DOHH2 (cell line): ENCODE results near the gene GALNTL6.
"Not testable (repeated sequence)": the region's sequence is repeated elsewhere in the genome, so short reads cannot be mapped to it uniquely, and the experiment has no call there.

ENCODE experiments used
- H3F3A ChIP-seq: fragments of 200-600 bp; sonication (generic), shearing (Covaris generic); 2 replicates; pipeline ENCODE4 v1.6.0; 2016; ENCODE audit warnings: antibody characterized with exemption, mild to moderate bottlenecking; ENCODE audit not compliant: control insufficient read depth, insufficient read depth
- H3K27ac ChIP-seq: fragments of 200-600 bp; sonication (generic); 2 replicates; pipeline ENCODE4 v1.5.1; 2014; ENCODE audit warnings: low read depth, mild to moderate bottlenecking, low read length, moderate library complexity
- H3K27me3 ChIP-seq: fragments of 200-600 bp; sonication (generic); 2 replicates; pipeline ENCODE4 v1.6.1; 2014; ENCODE audit warnings: mild to moderate bottlenecking, low read length, mixed read lengths; ENCODE audit not compliant: control insufficient read depth
- H3K36me3 ChIP-seq: fragments of 200-600 bp; sonication (generic); 2 replicates; pipeline ENCODE4 v1.6.1; 2014; ENCODE audit warnings: mild to moderate bottlenecking, low read length, moderate library complexity, mixed read lengths; ENCODE audit not compliant: control insufficient read depth
- H3K4me1 ChIP-seq: fragments of 200-600 bp; sonication (generic); 2 replicates; pipeline ENCODE4 v1.6.1; 2014; ENCODE audit warnings: mild to moderate bottlenecking, low read length, mixed read lengths; ENCODE audit not compliant: control insufficient read depth
- H3K4me2 ChIP-seq: fragments of 200-600 bp; sonication (generic); 2 replicates; pipeline ENCODE4 v1.6.0; 2014; ENCODE audit warnings: mild to moderate bottlenecking, low read length, moderate library complexity
- H3K4me3 ChIP-seq: fragments of 200-600 bp; sonication (generic); 2 replicates; pipeline ENCODE4 v1.5.1; 2014; ENCODE audit warnings: mild to moderate bottlenecking, low read length, mixed read lengths
- H3K79me2 ChIP-seq: fragments of 200-600 bp; sonication (generic); 2 replicates; pipeline ENCODE4 v1.6.1; 2014; ENCODE audit warnings: mild to moderate bottlenecking, low read length, mixed read lengths; ENCODE audit not compliant: control insufficient read depth
- H3K9me2 ChIP-seq: fragments of 200-600 bp; sonication (generic); replicated peaks from 2 replicates; pipeline ENCODE4 v1.6.1; 2014; ENCODE audit warnings: mild to moderate bottlenecking, low read length, mixed read lengths; ENCODE audit not compliant: control insufficient read depth
- H3K9me3 ChIP-seq: fragments of 200-600 bp; sonication (generic); 2 replicates; pipeline ENCODE4 v1.6.1; 2014; ENCODE audit warnings: antibody characterized with exemption, low read length, mixed read lengths; ENCODE audit not compliant: control insufficient read depth, insufficient read depth
- H4K20me1 ChIP-seq: fragments of 200-600 bp; sonication (generic); 2 replicates; pipeline ENCODE4 v1.6.0; 2014; ENCODE audit warnings: low read depth, mild to moderate bottlenecking, antibody characterized with exemption, low read length, moderate library complexity; ENCODE audit not compliant: control insufficient read depth, insufficient read depth
- CTCF ChIP-seq: fragments of 200-600 bp; sonication (generic); IDR thresholded peaks from one replicate; pipeline ENCODE4 v1.5.1; 2014; ENCODE audit warnings: antibody characterized with exemption, mild to moderate bottlenecking, low read depth, low read length; ENCODE audit not compliant: poor library complexity, severe bottlenecking
- EZH2phosphoT487 ChIP-seq: fragments of 200-600 bp; sonication (generic); IDR thresholded peaks from 2 replicates; pipeline ENCODE4 v1.6.1; 2017; ENCODE audit warnings: borderline replicate concordance, mild to moderate bottlenecking, antibody characterized with exemption, low read length, moderate library complexity, mixed read lengths

GALNTL6 gene

GRCh38 chr4:173041482-173041881 is 1228.3 kb downstream of the GALNTL6 start:
- Histone ChIP-seq H3K4me1 (no peaks in the 10 kb centered on the region), H3K79me2 (no peaks in the 10 kb centered on the region), H3K27me3 (0 out of 2 replicates have a peak, but pooled peaks cover 5% of the 10 kb centered on the region), H3F3A (no peaks in the 10 kb centered on the region), H3K9me2 (no peaks in the 10 kb centered on the region), H3K27ac (no peak overlapping the region), H3K4me2 (no peak overlapping the region), H3K36me3 (no peaks in the 10 kb centered on the region), H4K20me1 (no peaks in the 10 kb centered on the region), H3K4me3 (no peak overlapping the region), H3K9me3 (no peaks in the 10 kb centered on the region)
- TF ChIP-seq CTCF = no peak
- TF ChIP-seq EZH2phosphoT487 = no peak

GRCh38 chr4:173042139-173042538 is 1228.9 kb downstream of the GALNTL6 start:
- not testable (repeated sequence) for H3K36me3 ChIP-seq, H3K4me2 ChIP-seq, H3K9me3 ChIP-seq, H4K20me1 ChIP-seq, H3K9me2 ChIP-seq, H3K27ac ChIP-seq, H3K27me3 ChIP-seq, H3K4me1 ChIP-seq, H3F3A ChIP-seq, H3K79me2 ChIP-seq, H3K4me3 ChIP-seq

- H3K27ac ChIP-seq = no peak overlapping the region
- H3K9me2 ChIP-seq = no peaks in the 10 kb centered on the region
- no peaks in the 10 kb centered on the region for H3K79me2 ChIP-seq
- no peaks in the 10 kb centered on the region for H3K9me3 ChIP-seq
- H3K36me3 ChIP-seq = no peaks in the 10 kb centered on the region
- H3K4me3 ChIP-seq = no peak overlapping the region
- TF ChIP-seq EZH2phosphoT487 (no peak), CTCF (no peak)
- H3K4me1 ChIP-seq = no peaks in the 10 kb centered on the region
- H4K20me1 ChIP-seq = no peaks in the 10 kb centered on the region
- H3K4me2 ChIP-seq = no peak overlapping the region
- no peaks in the 10 kb centered on the region for H3F3A ChIP-seq
- 0 out of 2 replicates have a peak, but pooled peaks cover 5% of the 10 kb centered on the region for H3K27me3 ChIP-seq
These were observed 1231.1 kb downstream of the GALNTL6 start for GRCh38 chr4:173044340-173044739.

DNA sequence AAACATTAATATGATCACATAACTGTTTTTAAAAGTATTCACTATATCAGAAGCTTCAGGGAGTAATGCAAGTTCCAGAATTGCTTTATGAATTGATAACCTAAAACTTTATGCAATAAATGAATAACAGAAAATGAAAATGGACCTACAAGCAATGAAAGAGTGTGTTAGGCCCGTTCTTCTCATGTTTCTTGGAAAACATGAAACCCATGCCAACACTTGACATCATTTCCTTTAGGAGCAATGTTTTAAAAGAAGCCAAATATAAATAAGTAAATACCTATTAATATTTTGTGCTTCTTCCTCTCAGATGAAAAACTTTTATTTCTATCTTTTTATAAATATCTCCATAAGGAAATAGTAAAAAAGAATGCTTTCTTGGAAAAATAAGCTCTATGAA is 1232.4 kb downstream of the GALNTL6 start:
- no peak overlapping the region for H3K4me2 ChIP-seq
- no peak overlapping the region for H3K4me3 ChIP-seq
- no peak overlapping the region for H3K27ac ChIP-seq
- no peaks in the 10 kb centered on the region for H3K79me2 ChIP-seq
- H3F3A ChIP-seq = no peaks in the 10 kb centered on the region
- H3K36me3 ChIP-seq = no peaks in the 10 kb centered on the region
- no peaks in the 10 kb centered on the region for H3K9me2 ChIP-seq
- no peaks in the 10 kb centered on the region for H4K20me1 ChIP-seq
- peaks cover 3% of the 10 kb centered on the region; the same call in 1 of the 2 replicates for H3K27me3 ChIP-seq
- TF ChIP-seq EZH2phosphoT487 (no peak), CTCF (no peak)
- H3K4me1 ChIP-seq = no peaks in the 10 kb centered on the region
- no peaks in the 10 kb centered on the region for H3K9me3 ChIP-seq
